ENCODE results near the gene TMEM72. TPM values are rescaled to one million over a fixed set of nuclear protein-coding genes. Genes with fewer than 3 reads are reported as not detected.

TMEM72 gene
- total RNA-seq, 1 donor from 2014 or later = not detected

DNA sequence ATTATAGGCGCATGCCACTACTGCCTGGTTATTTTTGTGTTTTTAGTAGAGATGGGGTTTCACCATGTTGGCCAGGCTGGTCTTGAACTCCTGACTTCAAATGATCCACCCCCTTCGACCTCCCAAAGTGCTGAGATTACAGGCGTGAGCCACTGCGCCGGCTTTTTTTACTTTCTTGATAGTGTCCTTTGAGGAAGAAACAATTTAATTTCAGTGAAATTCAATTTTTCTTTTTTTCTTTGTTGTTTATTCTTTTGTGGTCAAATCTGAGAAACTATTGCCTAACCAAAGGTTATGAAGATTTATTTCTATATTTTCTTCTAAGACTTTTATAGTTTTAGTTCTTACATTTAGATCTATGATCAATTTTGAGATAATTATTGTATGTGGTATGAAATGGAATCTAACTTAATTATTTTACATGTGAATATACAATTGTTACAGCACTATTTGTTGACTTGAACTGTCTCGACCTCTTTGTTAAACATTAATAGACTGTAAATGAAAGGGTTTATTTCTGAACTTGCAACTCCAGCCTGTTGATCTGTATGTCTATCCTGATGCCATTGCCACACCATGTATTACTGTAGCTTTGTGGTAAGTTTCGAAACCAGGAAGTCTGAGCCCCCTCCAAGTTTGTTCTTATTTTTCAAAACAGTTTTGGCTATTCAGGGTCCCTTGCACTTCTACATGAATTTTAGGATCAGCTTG is 28.7 kb downstream of the TMEM72 start:
- no peak for DNase-seq (ENCODE audit: low read depth)
- Histone ChIP-seq H3K4me1 (ENCODE audit: insufficient read depth, low read length) (peaks cover 5% of the 10 kb centered on the region), H3K27ac (ENCODE audit: low read depth, low read length) (no peak overlapping the region), H3K79me2 (ENCODE audit: insufficient read depth, low read length) (no peaks in the 10 kb centered on the region), H3K4me3 (ENCODE audit: insufficient read depth, low read depth, low read length) (no peak overlapping the region), H2AFZ (ENCODE audit: low read depth, low read length) (no peak overlapping the region), H3K4me2 (ENCODE audit: low read length) (no peak overlapping the region), H3K36me3 (ENCODE audit: insufficient read depth, low read length) (no peaks in the 10 kb centered on the region), H4K20me1 (ENCODE audit: insufficient read depth, low read length) (no peaks in the 10 kb centered on the region), H3K27me3 (ENCODE audit: insufficient read depth, low read length) (no peaks in the 10 kb centered on the region), H3K9me3 (ENCODE audit: insufficient read depth, low read depth, low read length) (no peaks in the 10 kb centered on the region), H3K9ac (ENCODE audit: low read length) (no peak overlapping the region)
- no peak overlapping the region for H3K4me3 Mint-ChIP-seq (ENCODE audit: unreplicated experiment)
- no peaks in the 10 kb centered on the region for H3K27me3 Mint-ChIP-seq (ENCODE audit: low read depth, unreplicated experiment)
- no peak overlapping the region for H3K27ac Mint-ChIP-seq (ENCODE audit: unreplicated experiment)
- no peak for FAIRE-seq
- TF ChIP-seq EZH2 (IDR thresholded peaks at IDR 0.05; ENCODE audit: insufficient read depth, low read length) = no peak
- TF ChIP-seq, protein P1, sequence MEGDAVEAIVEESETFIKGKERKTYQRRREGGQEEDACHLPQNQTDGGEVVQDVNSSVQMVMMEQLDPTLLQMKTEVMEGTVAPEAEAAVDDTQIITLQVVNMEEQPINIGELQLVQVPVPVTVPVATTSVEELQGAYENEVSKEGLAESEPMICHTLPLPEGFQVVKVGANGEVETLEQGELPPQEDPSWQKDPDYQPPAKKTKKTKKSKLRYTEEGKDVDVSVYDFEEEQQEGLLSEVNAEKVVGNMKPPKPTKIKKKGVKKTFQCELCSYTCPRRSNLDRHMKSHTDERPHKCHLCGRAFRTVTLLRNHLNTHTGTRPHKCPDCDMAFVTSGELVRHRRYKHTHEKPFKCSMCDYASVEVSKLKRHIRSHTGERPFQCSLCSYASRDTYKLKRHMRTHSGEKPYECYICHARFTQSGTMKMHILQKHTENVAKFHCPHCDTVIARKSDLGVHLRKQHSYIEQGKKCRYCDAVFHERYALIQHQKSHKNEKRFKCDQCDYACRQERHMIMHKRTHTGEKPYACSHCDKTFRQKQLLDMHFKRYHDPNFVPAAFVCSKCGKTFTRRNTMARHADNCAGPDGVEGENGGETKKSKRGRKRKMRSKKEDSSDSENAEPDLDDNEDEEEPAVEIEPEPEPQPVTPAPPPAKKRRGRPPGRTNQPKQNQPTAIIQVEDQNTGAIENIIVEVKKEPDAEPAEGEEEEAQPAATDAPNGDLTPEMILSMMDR (IDR thresholded peaks at IDR 0.05; ENCODE audit: insufficient read depth, low read depth, low read length) = no peak
- H3K9me3 Mint-ChIP-seq (ENCODE audit: unreplicated experiment) = peaks cover 15% of the 10 kb centered on the region
- H3K4me1 Mint-ChIP-seq (ENCODE audit: low read depth, unreplicated experiment) = peaks cover 15% of the 10 kb centered on the region
- peaks cover 2% of the 10 kb centered on the region for H3K36me3 Mint-ChIP-seq (ENCODE audit: low read depth, unreplicated experiment)

DNA sequence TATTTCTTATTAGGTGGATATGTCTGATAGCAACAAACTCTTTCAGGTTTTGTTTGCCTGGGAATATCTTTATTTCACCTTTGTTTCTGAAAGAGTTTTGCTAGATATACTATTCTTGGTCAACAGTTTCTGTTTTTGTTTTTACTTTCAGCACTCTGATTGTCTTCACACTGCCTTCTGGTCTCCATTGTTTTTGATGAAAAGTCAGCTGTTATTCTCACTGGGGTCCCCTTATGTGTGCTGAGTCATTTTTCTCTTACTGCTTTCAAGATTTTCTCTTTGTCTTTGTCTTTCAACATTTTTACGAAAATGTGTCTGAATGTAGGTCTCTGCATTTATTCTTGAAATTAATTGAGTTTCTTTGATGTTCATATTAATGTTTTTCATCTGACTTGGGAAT is 33.2 kb downstream of the TMEM72 start:
- Mint-ChIP-seq H3K36me3 (ENCODE audit: low read depth, unreplicated experiment) (peaks cover 2% of the 10 kb centered on the region), H3K4me3 (ENCODE audit: unreplicated experiment) (no peak overlapping the region), H3K27me3 (ENCODE audit: low read depth, unreplicated experiment) (no peaks in the 10 kb centered on the region), H3K4me1 (ENCODE audit: low read depth, unreplicated experiment) (peaks cover 24% of the 10 kb centered on the region), H3K27ac (ENCODE audit: unreplicated experiment) (no peak overlapping the region), H3K9me3 (ENCODE audit: unreplicated experiment) (peaks cover 14% of the 10 kb centered on the region)
- no peaks in the 10 kb centered on the region for H3K4me1 ChIP-seq (ENCODE audit: insufficient read depth, low read length)
- H3K4me3 ChIP-seq (ENCODE audit: insufficient read depth, low read depth, low read length) = no peak overlapping the region
- H3K79me2 ChIP-seq (ENCODE audit: insufficient read depth, low read length) = no peaks in the 10 kb centered on the region
- no peak overlapping the region for H2AFZ ChIP-seq (ENCODE audit: low read depth, low read length)
- H4K20me1 ChIP-seq (ENCODE audit: insufficient read depth, low read length) = no peaks in the 10 kb centered on the region
- H3K27ac ChIP-seq (ENCODE audit: low read depth, low read length) = no peak overlapping the region
- no peak for FAIRE-seq
- H3K9me3 ChIP-seq (ENCODE audit: insufficient read depth, low read depth, low read length) = no peaks in the 10 kb centered on the region
- no peaks in the 10 kb centered on the region for H3K36me3 ChIP-seq (ENCODE audit: insufficient read depth, low read length)
- no peaks in the 10 kb centered on the region for H3K27me3 ChIP-seq (ENCODE audit: insufficient read depth, low read length)
- H3K9ac ChIP-seq (ENCODE audit: low read length) = no peak overlapping the region
- DNase-seq (ENCODE audit: low read depth) = no peak
- H3K4me2 ChIP-seq (ENCODE audit: low read length) = no peak overlapping the region
- TF ChIP-seq, protein P1 (IDR thresholded peaks at IDR 0.05; ENCODE audit: insufficient read depth, low read depth, low read length) = no peak

DNA sequence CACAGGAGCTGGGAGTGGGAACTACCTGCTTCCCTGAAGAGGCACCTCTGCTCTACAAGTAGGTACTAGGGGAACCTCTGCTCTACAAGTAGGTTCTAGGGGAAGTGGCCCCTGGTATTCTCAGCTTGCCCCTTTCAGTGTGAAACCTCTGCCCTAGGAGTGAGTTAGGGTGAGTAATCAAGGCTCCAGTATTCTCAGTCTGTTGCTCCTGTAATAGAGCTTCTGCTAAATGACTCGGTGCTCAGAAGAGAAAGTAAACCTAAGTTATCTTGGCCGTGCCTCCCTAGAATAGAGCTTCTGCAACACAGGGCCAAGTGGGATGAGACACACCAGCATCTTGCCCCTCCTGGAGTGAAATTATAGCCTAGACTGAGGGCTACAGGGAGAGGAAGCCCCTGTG is 35.1 kb downstream of the TMEM72 start:
- Mint-ChIP-seq H3K9me3 (ENCODE audit: unreplicated experiment) (peaks cover 14% of the 10 kb centered on the region), H3K27me3 (ENCODE audit: low read depth, unreplicated experiment) (no peaks in the 10 kb centered on the region), H3K4me1 (ENCODE audit: low read depth, unreplicated experiment) (peaks cover 31% of the 10 kb centered on the region), H3K4me3 (ENCODE audit: unreplicated experiment) (no peak overlapping the region), H3K36me3 (ENCODE audit: low read depth, unreplicated experiment) (peaks cover 2% of the 10 kb centered on the region), H3K27ac (ENCODE audit: unreplicated experiment) (no peak overlapping the region)
- Histone ChIP-seq H3K4me1 (ENCODE audit: insufficient read depth, low read length) (no peaks in the 10 kb centered on the region), H3K4me2 (ENCODE audit: low read length) (no peak overlapping the region), H3K27ac (ENCODE audit: low read depth, low read length) (no peak overlapping the region), H4K20me1 (ENCODE audit: insufficient read depth, low read length) (no peaks in the 10 kb centered on the region), H3K4me3 (ENCODE audit: insufficient read depth, low read depth, low read length) (no peak overlapping the region), H3K27me3 (ENCODE audit: insufficient read depth, low read length) (no peaks in the 10 kb centered on the region), H2AFZ (ENCODE audit: low read depth, low read length) (no peak overlapping the region), H3K9ac (ENCODE audit: low read length) (no peak overlapping the region), H3K79me2 (ENCODE audit: insufficient read depth, low read length) (no peaks in the 10 kb centered on the region), H3K36me3 (ENCODE audit: insufficient read depth, low read length) (no peaks in the 10 kb centered on the region), H3K9me3 (ENCODE audit: insufficient read depth, low read depth, low read length) (no peaks in the 10 kb centered on the region)
- FAIRE-seq = no peak
- no peak for DNase-seq (ENCODE audit: low read depth)
- TF ChIP-seq, protein P1 (IDR thresholded peaks at IDR 0.05; ENCODE audit: insufficient read depth, low read depth, low read length) = no peak
